Raji (cell line): ENCODE results near the gene CTDSPL.

Experiments used
- POLR2A ChIP-seq: IDR thresholded peaks from 2 replicates; pipeline ENCODE4 v1.6.1; 2011; ENCODE audit warnings: low read depth, low read length, control low read depth; ENCODE audit not compliant: insufficient read depth

Gene CTDSPL

GRCh38 chr3:37938011-37938410, 76.3 kb downstream of the CTDSPL start:
- TF ChIP-seq POLR2A, result no peak

DNA sequence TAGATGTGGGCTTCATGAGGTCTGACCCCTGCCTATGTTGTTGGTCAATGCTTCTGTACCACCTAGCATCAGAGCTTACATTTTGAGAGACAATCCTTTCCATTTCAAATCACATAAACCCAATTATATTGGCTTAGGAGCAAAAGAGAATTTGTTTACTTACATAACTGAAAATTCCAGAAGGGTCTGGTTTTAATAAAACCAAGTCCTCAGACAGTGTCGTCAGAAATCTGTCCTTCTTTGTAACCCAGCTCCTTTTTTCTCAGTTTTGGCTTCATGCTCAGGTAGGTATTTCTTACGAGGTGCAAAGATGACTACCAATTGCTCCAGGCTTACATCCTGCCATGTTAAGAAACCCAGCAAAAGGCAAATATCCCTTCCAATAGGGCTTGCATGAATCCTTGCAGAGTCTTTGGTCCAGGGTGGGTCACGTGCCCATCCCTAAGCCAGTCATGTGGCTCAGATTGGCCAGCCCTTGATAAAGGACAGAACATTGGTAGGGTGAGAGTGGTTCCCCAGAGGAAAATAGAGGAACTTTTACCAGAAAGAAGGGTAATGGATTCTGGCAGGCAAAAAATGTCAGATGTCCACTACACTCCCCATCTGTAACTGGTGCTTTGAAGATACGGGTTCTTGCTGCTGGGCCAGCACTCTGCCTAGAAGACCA, 78.7 kb downstream of the CTDSPL start:
- no peak for TF ChIP-seq POLR2A

DNA sequence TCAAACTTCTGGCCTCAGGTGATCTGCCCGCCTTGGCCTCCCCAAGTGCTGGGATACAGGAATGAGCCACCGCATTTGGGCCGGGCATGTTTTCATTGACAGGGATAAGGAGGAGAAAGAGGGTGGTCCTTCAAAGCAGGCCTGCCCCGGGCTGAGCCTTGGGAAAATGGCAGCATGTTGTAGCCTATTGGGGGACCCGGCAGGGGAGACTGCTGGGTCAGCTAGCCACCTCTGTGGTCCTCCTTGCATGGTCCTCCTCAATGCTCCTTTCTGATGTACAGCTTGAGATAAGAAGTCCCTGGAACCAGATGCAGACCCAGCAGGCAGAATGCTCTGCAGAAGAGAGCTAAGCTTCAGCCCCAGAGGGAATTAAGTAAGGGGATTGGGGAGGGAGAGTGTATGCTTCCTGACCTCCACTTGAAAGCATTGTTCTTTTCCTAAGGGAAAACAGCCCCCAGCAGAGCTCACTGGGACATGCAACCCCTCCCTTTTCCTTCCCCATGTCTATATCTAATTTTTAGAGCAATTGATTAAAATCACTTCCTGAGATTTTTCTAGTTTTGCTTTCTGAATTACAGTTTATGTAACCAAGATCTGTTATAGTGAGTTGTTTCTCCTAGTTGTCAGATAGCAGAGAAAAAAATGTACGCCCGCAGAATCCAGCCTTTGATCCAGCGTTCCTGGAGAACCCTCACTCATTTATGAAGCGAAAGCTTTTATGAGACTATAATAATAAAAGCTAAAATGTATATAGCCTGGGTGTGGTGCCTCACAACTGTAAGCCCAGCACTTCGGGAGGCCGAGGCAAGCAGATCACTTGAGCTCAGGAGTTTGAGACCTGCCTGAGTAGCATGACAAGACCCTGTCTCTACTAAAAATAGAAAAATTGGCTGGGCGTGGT, 80.2 kb downstream of the CTDSPL start:
- TF ChIP-seq POLR2A, result no peak

DNA sequence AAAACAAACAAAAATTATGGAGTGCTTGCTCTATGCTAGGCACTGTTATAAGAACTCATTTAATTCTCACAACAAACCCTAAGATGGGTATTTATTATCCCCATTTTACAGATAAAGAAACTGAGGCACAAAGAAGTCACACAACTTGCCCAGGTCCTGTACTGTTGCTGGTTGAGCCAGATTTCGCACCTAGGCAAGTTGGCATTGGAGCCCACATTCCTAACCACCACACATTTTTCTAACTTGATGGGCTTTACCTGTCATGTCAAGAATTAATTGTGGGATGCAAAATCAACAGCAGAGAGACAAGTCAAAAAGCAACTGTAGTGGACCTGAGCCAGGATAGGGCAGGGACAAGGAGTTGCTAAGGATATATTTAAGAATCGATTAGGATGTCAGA, 81.0 kb downstream of the CTDSPL start:
- no peak for TF ChIP-seq POLR2A

DNA sequence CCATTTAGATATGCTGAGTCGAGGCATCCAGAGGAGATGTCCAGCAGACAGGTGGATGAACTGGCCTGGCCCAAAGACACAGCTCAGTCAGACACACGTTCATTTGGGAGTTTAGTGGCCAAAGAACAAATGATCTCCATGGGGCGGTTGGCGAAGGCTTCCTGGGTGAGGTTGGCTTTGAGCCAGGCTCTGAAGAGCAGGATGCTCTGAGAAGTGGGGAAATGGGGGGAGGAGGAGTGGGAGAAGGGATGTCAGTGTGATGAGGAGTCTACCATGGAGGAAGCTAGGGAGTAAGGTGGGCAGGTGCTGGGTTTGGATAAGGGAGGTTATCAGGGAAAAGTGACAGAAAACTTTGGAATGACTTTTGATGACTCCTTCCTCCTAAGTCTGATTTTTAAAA, 81.4 kb downstream of the CTDSPL start:
- no peak for TF ChIP-seq POLR2A

- TF ChIP-seq POLR2A, result no peak
Measured at GRCh38 chr3:37943631-37944314, 82.1 kb downstream of the CTDSPL start.

GRCh38 chr3:37944391-37944842, 82.7 kb downstream of the CTDSPL start:
- TF ChIP-seq POLR2A, result no peak

GRCh38 chr3:37945156-37945806, 83.6 kb downstream of the CTDSPL start:
- no peak for TF ChIP-seq POLR2A

DNA sequence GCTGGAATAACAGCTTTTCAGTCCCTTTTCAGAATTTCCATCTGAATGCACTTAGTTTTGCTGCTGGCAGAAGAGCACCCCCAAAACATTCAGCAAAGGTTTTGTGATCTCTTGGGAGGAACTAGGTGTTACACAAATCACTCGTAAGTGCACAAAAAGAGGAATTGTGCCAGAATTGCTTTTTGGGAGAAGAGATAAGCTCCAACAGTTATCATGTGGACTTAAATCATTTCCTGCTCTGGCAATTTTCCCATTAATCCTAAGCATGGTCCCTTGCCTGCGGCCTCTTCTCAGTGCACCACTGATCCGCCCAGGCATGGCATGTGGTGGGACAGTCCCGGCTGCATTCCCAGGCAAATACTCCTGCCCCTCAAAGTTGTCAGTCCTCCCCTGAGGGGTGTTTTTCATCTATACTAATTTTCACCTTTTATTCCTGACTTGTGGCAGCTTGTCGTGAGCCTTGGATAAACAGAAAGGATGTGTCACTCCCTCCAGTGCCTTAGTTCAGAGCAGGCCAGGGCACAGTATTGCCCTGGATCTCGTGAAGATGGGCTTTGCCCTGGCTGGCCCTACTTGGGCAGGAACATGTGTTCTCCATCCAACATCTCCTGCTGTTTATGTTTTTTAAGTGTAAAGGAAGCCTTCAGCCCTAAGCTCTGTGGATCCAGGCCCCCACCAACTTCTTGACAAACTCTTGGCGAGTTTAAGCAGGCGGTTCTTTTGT, 84.3 kb downstream of the CTDSPL start:
- TF ChIP-seq POLR2A, result no peak

- TF ChIP-seq POLR2A, result no peak
Measured at GRCh38 chr3:37946531-37946889, 84.8 kb downstream of the CTDSPL start.

DNA sequence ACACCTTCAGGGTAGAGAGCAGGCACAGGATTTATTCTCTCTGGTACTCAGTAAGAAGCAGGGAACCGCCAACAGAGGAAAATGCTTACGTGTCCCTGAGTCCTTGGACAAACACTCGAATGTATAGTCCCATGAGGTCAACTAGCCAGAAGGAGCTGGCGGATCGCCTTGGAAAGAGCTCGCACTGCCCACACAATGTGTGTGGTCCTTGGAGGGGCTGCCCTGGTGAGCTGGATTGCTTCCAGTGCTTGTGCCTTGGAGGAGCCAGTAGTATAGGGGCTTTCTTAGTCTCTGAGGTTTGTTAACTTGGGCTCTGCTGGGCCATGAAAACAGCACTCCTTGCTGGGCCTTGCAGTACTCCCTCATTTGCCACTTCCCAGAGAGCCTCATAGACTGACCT, 88.2 kb downstream of the CTDSPL start:
- no peak for TF ChIP-seq POLR2A

GRCh38 chr3:37952564-37952963, 90.9 kb downstream of the CTDSPL start:
- TF ChIP-seq POLR2A, result no peak

- TF ChIP-seq POLR2A, result no peak
Measured at GRCh38 chr3:37953226-37953625, 91.5 kb downstream of the CTDSPL start.

DNA sequence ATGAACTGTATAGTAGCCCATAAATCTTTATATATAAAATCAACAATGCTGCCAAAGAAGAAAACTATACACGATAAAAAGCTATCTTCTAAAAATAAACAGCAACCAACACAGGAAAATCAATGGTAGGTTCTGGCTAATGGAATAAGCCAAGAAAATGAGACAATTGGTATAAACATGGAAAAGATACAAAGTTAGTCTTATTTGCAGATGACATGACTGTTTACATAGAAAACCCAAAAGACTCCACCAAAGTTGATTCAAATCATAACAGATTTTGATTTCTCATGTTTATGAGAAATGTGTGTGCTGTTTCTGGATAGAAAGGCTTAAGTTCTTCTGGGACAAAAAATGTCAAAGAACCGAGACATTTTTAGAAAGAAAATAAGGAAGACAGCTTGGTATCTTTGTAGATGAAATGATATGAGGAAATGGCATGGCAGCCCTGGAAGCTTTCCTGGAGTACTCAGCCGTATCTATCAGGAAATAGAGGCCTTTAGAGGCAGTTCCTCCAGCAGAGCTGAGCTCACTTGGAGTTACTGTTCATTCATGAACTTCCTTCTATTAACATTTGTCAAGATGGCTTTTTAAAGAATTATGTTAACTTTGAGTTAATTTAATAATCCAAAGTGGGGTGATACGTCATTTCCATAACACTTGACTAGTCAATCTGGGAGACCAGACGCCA, 92.2 kb downstream of the CTDSPL start:
- TF ChIP-seq POLR2A, result no peak
